ENCODE measurements around the gene GHDC.
"Not testable (repeated sequence)": the region's sequence is repeated elsewhere in the genome, so short reads cannot be mapped to it uniquely, and the experiment has no call there.

GHDC gene

GRCh38 chr17:42227849-42228700 lies 33.8 kb upstream of the GHDC start:
- H3K27ac ChIP-seq (ENCODE audit: low read depth, low read length, severe bottlenecking), result no peak overlapping the region
- 90 to 94% methylated on average over 8 to 10 of the region's 11 CpGs for WGBS, 2 experiments (ENCODE audit: insufficient coverage in 2 of 2)
- H3K36me3 ChIP-seq (ENCODE audit: control insufficient read depth, insufficient read depth, low read length), result peaks cover 28% of the 10 kb centered on the region

GRCh38 chr17:42225646-42226045 lies 31.4 kb upstream of the GHDC start:
- 90 to 93% methylated on average over 2 to 4 of the region's 5 CpGs for WGBS, 2 experiments (ENCODE audit: insufficient coverage in 2 of 2)
- Histone ChIP-seq H3K27ac (ENCODE audit: low read depth, low read length, severe bottlenecking) (no peak overlapping the region), H3K9me3 (ENCODE audit: control insufficient read depth, low read length) (no peaks in the 10 kb centered on the region), H3K4me1 (ENCODE audit: control insufficient read depth, insufficient read depth, low read length, poor library complexity, severe bottlenecking) (peaks cover 3% of the 10 kb centered on the region), H3K4me3 (ENCODE audit: extremely low read depth, insufficient read depth, low read length, poor library complexity, severe bottlenecking) (no peak overlapping the region), H3K36me3 (ENCODE audit: control insufficient read depth, insufficient read depth, low read length) (peaks cover 42% of the 10 kb centered on the region)

More at GRCh38 chr17:42227849-42228700, 33.8 kb upstream of the GHDC start:
- H3K4me3 ChIP-seq (ENCODE audit: extremely low read depth, insufficient read depth, low read length, poor library complexity, severe bottlenecking), result no peak overlapping the region
- peaks cover 3% of the 10 kb centered on the region for H3K4me1 ChIP-seq (ENCODE audit: control insufficient read depth, insufficient read depth, low read length, poor library complexity, severe bottlenecking)
- no peaks in the 10 kb centered on the region for H3K9me3 ChIP-seq (ENCODE audit: control insufficient read depth, low read length)

- Histone ChIP-seq H3K36me3 (ENCODE audit: control insufficient read depth, insufficient read depth, low read length) (peaks cover 42% of the 10 kb centered on the region), H3K27ac (ENCODE audit: low read depth, low read length, severe bottlenecking) (no peak overlapping the region), H3K4me1 (ENCODE audit: control insufficient read depth, insufficient read depth, low read length, poor library complexity, severe bottlenecking) (peaks cover 3% of the 10 kb centered on the region), H3K4me3 (ENCODE audit: extremely low read depth, insufficient read depth, low read length, poor library complexity, severe bottlenecking) (no peak overlapping the region), H3K9me3 (ENCODE audit: control insufficient read depth, low read length) (no peaks in the 10 kb centered on the region)
- WGBS, 2 experiments (ENCODE audit: insufficient coverage in 2 of 2), result 90 to 100% methylated on average over 6 of the region's 6 CpGs
Observed at GRCh38 chr17:42224651-42225050, 30.4 kb upstream of the GHDC start.

- H3K4me1 ChIP-seq (ENCODE audit: control insufficient read depth, insufficient read depth, low read length, poor library complexity, severe bottlenecking), result no peaks in the 10 kb centered on the region
- H3K36me3 ChIP-seq (ENCODE audit: control insufficient read depth, insufficient read depth, low read length), result peaks cover 47% of the 10 kb centered on the region
- WGBS, 2 experiments (ENCODE audit: insufficient coverage in 2 of 2), result 53 to 86% methylated on average over 1 to 3 of the region's 3 CpGs
- no peak overlapping the region for H3K27ac ChIP-seq (ENCODE audit: low read depth, low read length, severe bottlenecking)
- H3K9me3 ChIP-seq (ENCODE audit: control insufficient read depth, low read length), result no peaks in the 10 kb centered on the region
- H3K4me3 ChIP-seq (ENCODE audit: extremely low read depth, insufficient read depth, low read length, poor library complexity, severe bottlenecking), result no peak overlapping the region
Observed at GRCh38 chr17:42221886-42222745, 27.8 kb upstream of the GHDC start.

- H3K4me1 ChIP-seq (ENCODE audit: control insufficient read depth, insufficient read depth, low read length, poor library complexity, severe bottlenecking); H3K27ac ChIP-seq (ENCODE audit: low read depth, low read length, severe bottlenecking); H3K9me3 ChIP-seq (ENCODE audit: control insufficient read depth, low read length); H3K4me3 ChIP-seq (ENCODE audit: extremely low read depth, insufficient read depth, low read length, poor library complexity, severe bottlenecking): not testable (repeated sequence)
- WGBS, 2 experiments (ENCODE audit: insufficient coverage in 2 of 2), result no CpG with 5 or more reads among the region's 17 CpGs
- peaks cover 58% of the 10 kb centered on the region for H3K36me3 ChIP-seq (ENCODE audit: control insufficient read depth, insufficient read depth, low read length)
Observed at GRCh38 chr17:42219280-42219679, 25.0 kb upstream of the GHDC start.

GRCh38 chr17:42214156-42214555 lies 19.9 kb upstream of the GHDC start:
- no peak overlapping the region for H3K27ac ChIP-seq (ENCODE audit: low read depth, low read length, severe bottlenecking)
- H3K4me3 ChIP-seq (ENCODE audit: extremely low read depth, insufficient read depth, low read length, poor library complexity, severe bottlenecking), result no peak overlapping the region
- no peaks in the 10 kb centered on the region for H3K4me1 ChIP-seq (ENCODE audit: control insufficient read depth, insufficient read depth, low read length, poor library complexity, severe bottlenecking)
- no peaks in the 10 kb centered on the region for H3K9me3 ChIP-seq (ENCODE audit: control insufficient read depth, low read length)
- peaks cover 80% of the 10 kb centered on the region for H3K36me3 ChIP-seq (ENCODE audit: control insufficient read depth, insufficient read depth, low read length)
- WGBS, 2 experiments (ENCODE audit: insufficient coverage in 2 of 2), result 100% methylated on average over 1 of the region's 2 CpGs; no CpG with 5 or more reads in 1 of the 2 experiments

GRCh38 chr17:42212382-42212781 lies 18.1 kb upstream of the GHDC start:
- Histone ChIP-seq H3K36me3 (ENCODE audit: control insufficient read depth, insufficient read depth, low read length) (peaks cover 86% of the 10 kb centered on the region), H3K4me1 (ENCODE audit: control insufficient read depth, insufficient read depth, low read length, poor library complexity, severe bottlenecking) (no peaks in the 10 kb centered on the region), H3K27ac (ENCODE audit: low read depth, low read length, severe bottlenecking) (no peak overlapping the region), H3K4me3 (ENCODE audit: extremely low read depth, insufficient read depth, low read length, poor library complexity, severe bottlenecking) (no peak overlapping the region), H3K9me3 (ENCODE audit: control insufficient read depth, low read length) (no peaks in the 10 kb centered on the region)
- WGBS, 2 experiments (ENCODE audit: insufficient coverage in 2 of 2), result 91 to 97% methylated on average over 4 to 7 of the region's 7 CpGs

- H3K27ac ChIP-seq (ENCODE audit: low read depth, low read length, severe bottlenecking); H3K4me1 ChIP-seq (ENCODE audit: control insufficient read depth, insufficient read depth, low read length, poor library complexity, severe bottlenecking); H3K4me3 ChIP-seq (ENCODE audit: extremely low read depth, insufficient read depth, low read length, poor library complexity, severe bottlenecking); H3K9me3 ChIP-seq (ENCODE audit: control insufficient read depth, low read length): not testable (repeated sequence)
- 92 to 93% methylated on average over 3 to 4 of the region's 9 CpGs for WGBS, 2 experiments (ENCODE audit: insufficient coverage in 2 of 2)
- peaks cover 87% of the 10 kb centered on the region for H3K36me3 ChIP-seq (ENCODE audit: control insufficient read depth, insufficient read depth, low read length)
Observed at GRCh38 chr17:42211921-42212341, 17.6 kb upstream of the GHDC start.

GRCh38 chr17:42210046-42210445 lies 15.8 kb upstream of the GHDC start:
- H3K36me3 ChIP-seq (ENCODE audit: control insufficient read depth, insufficient read depth, low read length), result peaks cover 90% of the 10 kb centered on the region
- WGBS, 2 experiments (ENCODE audit: insufficient coverage in 2 of 2), result 92 to 96% methylated on average over 5 to 6 of the region's 6 CpGs

GRCh38 chr17:42206153-42206612 lies 11.9 kb upstream of the GHDC start:
- WGBS, 2 experiments (ENCODE audit: insufficient coverage in 2 of 2), result 100% methylated on average over 1 to 3 of the region's 8 CpGs

More at GRCh38 chr17:42210046-42210445, 15.8 kb upstream of the GHDC start:
- Histone ChIP-seq H3K4me1 (ENCODE audit: control insufficient read depth, insufficient read depth, low read length, poor library complexity, severe bottlenecking) (no peaks in the 10 kb centered on the region), H3K4me3 (ENCODE audit: extremely low read depth, insufficient read depth, low read length, poor library complexity, severe bottlenecking) (no peak overlapping the region), H3K9me3 (ENCODE audit: control insufficient read depth, low read length) (no peaks in the 10 kb centered on the region), H3K27ac (ENCODE audit: low read depth, low read length, severe bottlenecking) (no peak overlapping the region)

More at GRCh38 chr17:42206153-42206612, 11.9 kb upstream of the GHDC start:
- H3K4me1 ChIP-seq (ENCODE audit: control insufficient read depth, insufficient read depth, low read length, poor library complexity, severe bottlenecking); H3K4me3 ChIP-seq (ENCODE audit: extremely low read depth, insufficient read depth, low read length, poor library complexity, severe bottlenecking); H3K9me3 ChIP-seq (ENCODE audit: control insufficient read depth, low read length); H3K27ac ChIP-seq (ENCODE audit: low read depth, low read length, severe bottlenecking): not testable (repeated sequence)
- peaks cover 79% of the 10 kb centered on the region for H3K36me3 ChIP-seq (ENCODE audit: control insufficient read depth, insufficient read depth, low read length)

Data from mesodermal cell (in vitro differentiated cells).